CD4-positive, alpha-beta T cell (primary cell): Measurements from ENCODE around the gene ST6GAL1. TPM values are rescaled to one million over a fixed set of nuclear protein-coding genes. Genes with fewer than 3 reads are reported as not detected.

Experiments used
- ATAC-seq: fragments of 200-7000 bp; cut with Tn5 transposase; one replicate; pipeline ENCODE4 v1.10.0; 2022; ENCODE audit warnings: mild to moderate bottlenecking; ENCODE audit not compliant: poor library complexity
- CTCF ChIA-PET: fragments of 350-600 bp; sonication (Branson Sonifier 250); formaldehyde crosslinking; loops from one replicate; lab custom pipeline; 2021; ENCODE audit warnings: antibody characterized with exemption, inconsistent platforms; lab: Charles Lee
- POLR2A ChIA-PET: fragments of 350-600 bp; sonication (Branson Sonifier 250); formaldehyde crosslinking; loops from one replicate; lab custom pipeline; 2021; ENCODE audit warnings: antibody characterized with exemption, inconsistent platforms; lab: Charles Lee
- DNase-seq, 14 experiments: peaks; one replicate each; pipeline ENCODE4 v3.0.0-alpha.2; 2013 to 2020; ENCODE audit warnings: mixed read lengths in 2 of 14
- H3K27ac ChIP-seq, 2 donors: one replicate each; pipeline versions ENCODE4 v1.5.1 to v1.7.0; 2013; ENCODE audit warnings: low read length in 2 of 2, low read depth in 1 of 2, mild to moderate bottlenecking in 1 of 2
- H3K27me3 ChIP-seq, 2 experiments: 1 replicate in 1 of 2; 2 replicates in 1 of 2; pipeline versions ENCODE4 v1.6.1 to v1.7.0; 2013; ENCODE audit warnings: low read length in 2 of 2, control low read depth in 1 of 2, mild to moderate bottlenecking in 1 of 2, moderate library complexity in 1 of 2; ENCODE audit not compliant: insufficient read depth in 2 of 2, control insufficient read depth in 1 of 2
- H3K36me3 ChIP-seq: one replicate; pipeline ENCODE4 v1.6.1; 2013; ENCODE audit warnings: low read length, control low read depth; ENCODE audit not compliant: insufficient read depth
- H3K4me1 ChIP-seq: one replicate; pipeline ENCODE4 v1.6.1; 2013; ENCODE audit warnings: low read length, control low read depth; ENCODE audit not compliant: insufficient read depth
- H3K4me3 ChIP-seq: one replicate; pipeline ENCODE4 v1.5.1; 2013; ENCODE audit warnings: mild to moderate bottlenecking, low read length, moderate library complexity
- H3K9me3 ChIP-seq, 2 experiments: 1 replicate in 1 of 2; 2 replicates in 1 of 2; pipeline versions ENCODE4 v1.6.1 to v1.7.0; 2013; ENCODE audit warnings: low read length in 2 of 2, mild to moderate bottlenecking in 2 of 2, control low read depth in 1 of 2, moderate library complexity in 1 of 2; ENCODE audit not compliant: control insufficient read depth in 1 of 2, insufficient read depth in 1 of 2
- H3K27ac Mint-ChIP-seq: one replicate; pipeline ENCODE4 v1.8.0; 2020; ENCODE audit warnings: mixed read lengths
- H3K27me3 Mint-ChIP-seq: one replicate; pipeline ENCODE4 v1.8.0; 2021; ENCODE audit warnings: mixed read lengths
- H3K36me3 Mint-ChIP-seq: one replicate; pipeline ENCODE4 v1.8.0; 2021; ENCODE audit warnings: low read depth, mixed read lengths
- H3K4me1 Mint-ChIP-seq: one replicate; pipeline ENCODE4 v1.8.0; 2021; ENCODE audit warnings: low read depth, mixed read lengths
- H3K4me3 Mint-ChIP-seq: one replicate; pipeline ENCODE4 v1.8.0; 2020; ENCODE audit warnings: mild to moderate bottlenecking, mixed read lengths
- H3K9me3 Mint-ChIP-seq: one replicate; pipeline ENCODE4 v1.8.0; 2020; ENCODE audit warnings: mixed read lengths
- CTCF ChIP-seq: fragments of 200-600 bp; IDR thresholded peaks from one replicate; pipeline ENCODE4 v1.8.0; 2022; ENCODE audit warnings: antibody characterized with exemption, mild to moderate bottlenecking
- intact Hi-C, 2 experiments: fragments of 100-400 bp; cut with DNase I in 1 of 2; cut with micrococcal nuclease in 1 of 2; formaldehyde crosslinking; loops; one replicate each; pipeline versions ENCODE4 v1.15.1 to v1.9.0; 2023 to 2025; cut with DNase I, micrococcal nuclease
- total RNA-seq, 174 experiments: library from RNA in 2 of 174; stranded (reverse) in 2 of 174; gene quantifications; one replicate each; pipeline ENCODE4 v1.2.3 and lab custom pipeline; 2021 to 2026

The ST6GAL1 gene
- total RNA-seq, 2 experiments from 2014 or later = 27.6 to 29.1 TPM

- Mint-ChIP-seq H3K27me3 (no peaks in the 10 kb centered on the region), H3K36me3 (peaks cover 34% of the 10 kb centered on the region), H3K9me3 (peaks cover 12% of the 10 kb centered on the region), H3K4me1 (peaks cover 14% of the 10 kb centered on the region), H3K4me3 (no peak overlapping the region), H3K27ac (peak overlapping the region; percentile 58)
- Histone ChIP-seq H3K36me3 (no peaks in the 10 kb centered on the region), H3K9me3 (peaks cover 9 to 30% of the 10 kb centered on the region in 2 experiments), H3K4me1 (peaks cover 7% of the 10 kb centered on the region), H3K27ac (no peak overlapping the region), H3K27me3 (no peaks in the 10 kb centered on the region), H3K4me3 (no peak overlapping the region)
- ATAC-seq (no peak), DNase-seq (no peak)
- CTCF ChIA-PET = interaction anchor here (1.5 kb wide), 1 partner anchor 16 kb away, joined by 4 read pairs; no protein-coding TSS in a partner anchor
- POLR2A ChIA-PET = interaction anchor here (0.9 to 1.5 kb wide), 5 partner anchors 15 to 89 kb away, joined by 3 to 4 read pairs (median 3); no protein-coding TSS in a partner anchor
- intact Hi-C loops = no loop called here
- no peak for TF ChIP-seq CTCF
Observed at GRCh38 chr3:187084580-187084979, 154.3 kb downstream of the ST6GAL1 start.

GRCh38 chr3:187085021-187085666, 154.8 kb downstream of the ST6GAL1 start:
- no peaks in the 10 kb centered on the region for H3K36me3 ChIP-seq
- DNase-seq (no peak), ATAC-seq (no peak)
- Mint-ChIP-seq H3K27ac (peak overlapping the region; percentile 58), H3K9me3 (peaks cover 12% of the 10 kb centered on the region), H3K4me3 (no peak overlapping the region), H3K27me3 (no peaks in the 10 kb centered on the region), H3K4me1 (peaks cover 14% of the 10 kb centered on the region), H3K36me3 (peaks cover 34% of the 10 kb centered on the region)
- intact Hi-C loops = no loop called here
- ChIA-PET CTCF (interaction anchor here (1.5 kb wide), 1 partner anchor 16 kb away, joined by 4 read pairs; no protein-coding TSS in a partner anchor), POLR2A (interaction anchor here (0.7 to 1.5 kb wide), 6 partner anchors 16 to 89 kb away, joined by 3 to 4 read pairs (median 3); no protein-coding TSS in a partner anchor)
- peaks cover 7% of the 10 kb centered on the region for H3K4me1 ChIP-seq
- TF ChIP-seq CTCF = no peak
- no peak overlapping the region for H3K4me3 ChIP-seq
- peaks cover 11 to 30% of the 10 kb centered on the region in 2 experiments for H3K9me3 ChIP-seq
- H3K27me3 ChIP-seq = no peaks in the 10 kb centered on the region
- no peak overlapping the region for H3K27ac ChIP-seq

- H3K4me1 Mint-ChIP-seq = peaks cover 14% of the 10 kb centered on the region
- H3K9me3 ChIP-seq = peaks cover 13 to 30% of the 10 kb centered on the region in 2 experiments
- H3K27ac ChIP-seq = no peak overlapping the region
- H3K4me3 Mint-ChIP-seq = no peak overlapping the region
- TF ChIP-seq CTCF = no peak
- intact Hi-C loops = no loop called here
- DNase-seq (no peak), ATAC-seq (no peak)
- H3K36me3 Mint-ChIP-seq = peaks cover 35% of the 10 kb centered on the region
- no peaks in the 10 kb centered on the region for H3K27me3 Mint-ChIP-seq
- ChIA-PET POLR2A (interaction anchor here (0.7 kb wide), 1 partner anchor 17 kb away, joined by 4 read pairs; no protein-coding TSS in a partner anchor), CTCF (no interaction called here)
- no peaks in the 10 kb centered on the region for H3K36me3 ChIP-seq
- H3K27ac Mint-ChIP-seq = no peak overlapping the region
- no peaks in the 10 kb centered on the region for H3K27me3 ChIP-seq
- H3K4me1 ChIP-seq = peaks cover 7% of the 10 kb centered on the region
- no peak overlapping the region for H3K4me3 ChIP-seq
- H3K9me3 Mint-ChIP-seq = peaks cover 14% of the 10 kb centered on the region
Observed at GRCh38 chr3:187085933-187086332, 155.6 kb downstream of the ST6GAL1 start.
